Left ventricle myocardium inferior (tissue), 1 donor: Measurements from ENCODE around the gene AXIN1. TPM values are rescaled to one million over a fixed set of nuclear protein-coding genes. Genes with fewer than 3 reads are reported as not detected.

Experiments
- DNase-seq: peaks from one replicate; pipeline ENCODE4 v3.0.0-alpha.2; 2020
- H3K27ac ChIP-seq: fragments of 200-600 bp; replicated peaks from 2 replicates; pipeline ENCODE4 v1.8.0; 2021
- H3K27me3 ChIP-seq: fragments of 200-600 bp; 2 replicates; pipeline ENCODE4 v1.8.0; 2021; ENCODE audit warnings: low read depth
- H3K36me3 ChIP-seq: fragments of 200-600 bp; 2 replicates; pipeline ENCODE4 v1.8.0; 2021
- H3K4me1 ChIP-seq: fragments of 200-600 bp; 2 replicates; pipeline ENCODE4 v1.8.0; 2021
- H3K4me3 ChIP-seq: fragments of 200-600 bp; 2 replicates; pipeline ENCODE4 v1.8.0; 2021; ENCODE audit warnings: mild to moderate bottlenecking, moderate library complexity
- H3K9me3 ChIP-seq: fragments of 200-600 bp; replicated peaks from 2 replicates; pipeline ENCODE4 v1.8.0; 2021
- CTCF ChIP-seq: fragments of 200-600 bp; IDR thresholded peaks from 2 replicates; pipeline ENCODE4 v1.8.0; 2021; ENCODE audit warnings: antibody characterized with exemption, mild to moderate bottlenecking, borderline replicate concordance
- intact Hi-C: fragments of 100-400 bp; cut with micrococcal nuclease; formaldehyde crosslinking; loops from one replicate; pipeline ENCODE4 v1.11.0; 2022
- total RNA-seq: library from RNA; stranded (reverse); fragmentation: NEBNext Ultra II Directional; extraction: Animal tissue kit (Norgen Biotek cat#: 25700); gene quantifications from one replicate; pipeline ENCODE4 v1.2.1, GENCODE V29; 2021
- donor health status: DM: no; HTN: yes; CAD: no; lungs with severe emphysema.

The AXIN1 gene
- total RNA-seq, 1 donor from 2014 or later = 12.2 TPM

GRCh38 chr16:287981-288920, 64.3 kb downstream of the AXIN1 start:
- Histone ChIP-seq H3K4me1 (no peaks in the 10 kb centered on the region), H3K4me3 (no peak overlapping the region), H3K27me3 (no peaks in the 10 kb centered on the region), H3K36me3 (peaks cover 62% of the 10 kb centered on the region), H3K27ac (no peak overlapping the region), H3K9me3 (no peaks in the 10 kb centered on the region)
- no peak for TF ChIP-seq CTCF
- intact Hi-C loops = no loop called here
- no peak for DNase-seq

- H3K36me3 ChIP-seq = peaks cover 53% of the 10 kb centered on the region
- intact Hi-C loops = no loop called here
- no peaks in the 10 kb centered on the region for H3K4me1 ChIP-seq
- no peak for DNase-seq
- H3K4me3 ChIP-seq = no peak overlapping the region
- TF ChIP-seq CTCF = no peak
- no peak overlapping the region for H3K27ac ChIP-seq
- H3K27me3 ChIP-seq = no peaks in the 10 kb centered on the region
- no peaks in the 10 kb centered on the region for H3K9me3 ChIP-seq
Observed at GRCh38 chr16:287298-287811, 65.2 kb downstream of the AXIN1 start.

- intact Hi-C loops = no loop called here
- Histone ChIP-seq H3K27me3 (peaks cover 4% of the 10 kb centered on the region), H3K27ac (no peak overlapping the region), H3K36me3 (peaks cover 47% of the 10 kb centered on the region), H3K4me1 (no peaks in the 10 kb centered on the region), H3K9me3 (no peaks in the 10 kb centered on the region), H3K4me3 (no peak overlapping the region)
- no peak for DNase-seq
- TF ChIP-seq CTCF = no peak
Observed at GRCh38 chr16:286491-287297, 65.8 kb downstream of the AXIN1 start.

- intact Hi-C loops = no loop called here
- Histone ChIP-seq H3K36me3 (peaks cover 36% of the 10 kb centered on the region), H3K27me3 (peaks cover 16% of the 10 kb centered on the region), H3K4me3 (no peak overlapping the region), H3K27ac (no peak overlapping the region), H3K4me1 (peaks cover 11% of the 10 kb centered on the region), H3K9me3 (no peaks in the 10 kb centered on the region)
- DNase-seq = no peak
- no peak for TF ChIP-seq CTCF
Observed at GRCh38 chr16:285146-286055, 67.1 kb downstream of the AXIN1 start.
